NCI-H2196 treated with DMSO at 0.1 percent for 48 hours (cell line): ENCODE measurements around the gene PKMYT1.
A peak's percentile ranks its signal among the peaks of the same experiment; 100 is the strongest.

Experiments
- DNase-seq: peaks from one replicate; lab custom pipeline; 2025; ENCODE audit not compliant: unreplicated experiment; lab: John Stamatoyannopoulos, UW

PKMYT1 gene

GRCh38 chr16:2974319-2975056, 5.8 kb downstream of the PKMYT1 start:
- DNase-seq: no peak

GRCh38 chr16:2973605-2974318, 6.5 kb downstream of the PKMYT1 start:
- DNase-seq: no peak

- no peak for DNase-seq
These were observed 7.2 kb downstream of the PKMYT1 start for GRCh38 chr16:2973093-2973492.

GRCh38 chr16:2971985-2972784, 8.1 kb downstream of the PKMYT1 start:
- DNase-seq: no peak

- no peak for DNase-seq
These were observed 8.9 kb downstream of the PKMYT1 start for GRCh38 chr16:2971134-2971984.

GRCh38 chr16:2970563-2970962, 9.7 kb downstream of the PKMYT1 start:
- no peak for DNase-seq

GRCh38 chr16:2969545-2970521, 10.4 kb downstream of the PKMYT1 start:
- DNase-seq: peak; percentile 26

GRCh38 chr16:2968738-2969544, 11.3 kb downstream of the PKMYT1 start, which contains the start of gene PAQR4:
Gene PAQR4 (plus strand): TSS chr16:2969348. CDS start chr16:2969675, 327 bp downstream.
- DNase-seq: peak; percentile 80

GRCh38 chr16:2968368-2968737, 11.9 kb downstream of the PKMYT1 start:
- peak; percentile 35 for DNase-seq

- DNase-seq: no peak
These were observed 12.5 kb downstream of the PKMYT1 start for GRCh38 chr16:2967721-2968161.

GRCh38 chr16:2967211-2967631, 13.0 kb downstream of the PKMYT1 start:
- DNase-seq: no peak

- DNase-seq: no peak
These were observed 13.4 kb downstream of the PKMYT1 start for GRCh38 chr16:2966808-2967191.

- no peak for DNase-seq
These were observed 14.0 kb downstream of the PKMYT1 start for GRCh38 chr16:2966043-2966807.

- DNase-seq: peak; percentile 57
These were observed 15.5 kb downstream of the PKMYT1 start for GRCh38 chr16:2964475-2965336.

- peak; percentile 69 for DNase-seq
These were observed 16.3 kb downstream of the PKMYT1 start, which contains the start of gene KREMEN2 for GRCh38 chr16:2963723-2964474. Gene KREMEN2 (plus strand): TSS chr16:2964275. CDS start chr16:2964521, 246 bp downstream.

GRCh38 chr16:2963074-2963722, 17.0 kb downstream of the PKMYT1 start:
- no peak for DNase-seq
